GM15510 (cell line): ENCODE measurements around the gene THSD7A.

ENCODE experiments used
- POLR2A ChIP-seq: IDR thresholded peaks from 3 replicates; pipeline ENCODE4 v1.6.1; 2011; ENCODE audit warnings: borderline replicate concordance; ENCODE audit not compliant: insufficient read length; ENCODE audit errors: extremely low read depth

Gene THSD7A

GRCh38 chr7:11831156-11831735, 752 bp downstream of the THSD7A start:
- TF ChIP-seq POLR2A = no peak

- no peak for TF ChIP-seq POLR2A
Measured at GRCh38 chr7:11830582-11831155, 1.3 kb downstream of the THSD7A start.

DNA sequence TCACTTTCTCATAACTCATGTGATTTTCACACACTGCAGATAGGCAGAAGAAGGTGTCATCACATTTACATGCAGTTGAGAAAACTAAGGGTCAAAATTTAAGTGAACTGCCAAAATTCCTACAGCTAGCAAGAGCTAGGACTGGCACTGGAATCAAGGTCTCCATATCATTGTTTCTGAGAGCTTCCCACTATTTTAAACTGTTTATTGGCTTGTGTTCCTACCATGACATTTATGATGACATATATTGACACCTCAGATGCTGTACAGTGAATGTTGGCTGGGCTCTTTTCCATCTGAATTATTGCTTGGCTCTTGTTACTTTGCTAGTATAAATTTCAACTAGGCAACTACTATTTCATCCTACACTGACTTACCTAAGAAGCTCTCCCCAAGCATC, 2.0 kb downstream of the THSD7A start:
- no peak for TF ChIP-seq POLR2A

DNA sequence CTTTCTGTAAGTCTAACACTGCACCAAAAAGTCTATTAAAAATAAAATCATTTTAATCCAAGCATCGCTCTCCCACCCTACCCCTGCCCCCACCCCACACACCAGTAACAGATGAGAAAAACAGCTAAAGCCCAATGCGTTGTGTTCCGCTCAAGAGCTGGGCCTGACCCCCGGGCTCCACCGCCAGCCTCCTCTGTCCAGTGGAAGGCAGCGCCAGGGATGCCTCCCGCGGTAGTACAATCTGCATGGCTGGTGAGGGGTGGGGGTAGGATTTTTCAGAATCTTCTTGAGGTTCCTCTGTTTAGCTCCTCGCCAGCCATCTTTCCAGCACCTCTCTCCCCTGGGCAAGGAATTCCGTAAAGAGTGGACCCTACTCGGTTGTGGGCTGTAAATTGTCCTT, 12.1 kb downstream of the THSD7A start:
- TF ChIP-seq POLR2A = no peak

GRCh38 chr7:11819271-11819670, 12.7 kb downstream of the THSD7A start:
- no peak for TF ChIP-seq POLR2A

DNA sequence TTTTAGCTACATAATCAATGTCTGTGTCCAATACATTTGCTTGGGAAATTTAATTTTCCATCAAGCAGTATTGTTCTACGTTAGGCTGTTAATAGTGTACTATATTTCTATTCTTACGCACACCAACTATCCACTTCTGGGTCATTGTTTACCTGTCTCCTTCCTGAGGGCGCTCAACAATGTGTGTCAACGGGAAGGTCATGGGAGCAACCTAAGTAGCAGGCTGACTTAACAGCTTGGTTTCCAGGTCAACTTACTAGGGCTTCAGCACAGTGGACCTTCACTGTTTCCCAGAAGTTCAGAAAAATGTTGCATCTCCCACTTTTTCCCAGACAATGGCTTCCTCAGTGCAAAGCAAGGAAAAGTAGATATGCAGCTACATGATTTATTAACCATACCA, 13.7 kb downstream of the THSD7A start:
- TF ChIP-seq POLR2A = no peak

GRCh38 chr7:11817111-11817740, 14.8 kb downstream of the THSD7A start:
- TF ChIP-seq POLR2A = no peak

DNA sequence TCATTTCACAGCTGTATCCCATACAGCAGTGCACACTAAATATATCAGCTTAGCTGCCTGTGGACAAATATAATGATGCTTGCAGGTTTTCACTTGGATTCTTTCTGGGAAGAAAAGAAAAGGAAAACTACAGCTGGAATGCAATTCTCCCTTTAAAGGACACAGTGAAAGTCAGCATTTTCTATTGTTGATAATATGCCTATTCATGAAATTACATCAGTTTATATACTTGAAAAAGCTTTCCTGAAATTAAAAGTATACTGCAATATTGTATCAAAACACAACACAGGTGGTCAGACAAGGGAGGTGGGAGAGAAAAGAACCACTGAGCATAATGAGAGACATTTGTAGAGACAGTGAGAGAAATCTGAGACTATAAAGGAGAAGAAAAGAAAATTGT, 20.3 kb downstream of the THSD7A start:
- no peak for TF ChIP-seq POLR2A

GRCh38 chr7:11810043-11810625, 21.9 kb downstream of the THSD7A start:
- no peak for TF ChIP-seq POLR2A

- no peak for TF ChIP-seq POLR2A
Measured at GRCh38 chr7:11807000-11807399, 25.0 kb downstream of the THSD7A start.

- no peak for TF ChIP-seq POLR2A
Measured at GRCh38 chr7:11804621-11805020, 27.4 kb downstream of the THSD7A start.

DNA sequence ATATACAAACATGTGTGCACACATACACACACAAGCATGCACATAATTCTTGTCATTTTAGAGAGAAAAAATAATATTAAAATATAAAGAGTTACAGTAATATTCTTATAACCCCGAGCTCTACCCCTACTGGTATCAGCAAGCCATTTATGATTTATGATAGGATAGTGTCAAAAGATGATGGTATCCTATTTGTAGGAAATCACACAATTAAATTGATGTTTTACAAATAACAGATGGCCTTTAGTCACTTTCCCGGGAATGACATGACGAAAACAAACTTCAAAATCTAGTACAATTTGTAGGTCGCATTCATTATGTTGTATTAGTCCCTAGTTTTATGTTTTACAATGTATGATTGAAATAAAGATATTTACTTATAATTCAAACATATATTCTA, 36.8 kb downstream of the THSD7A start:
- no peak for TF ChIP-seq POLR2A

DNA sequence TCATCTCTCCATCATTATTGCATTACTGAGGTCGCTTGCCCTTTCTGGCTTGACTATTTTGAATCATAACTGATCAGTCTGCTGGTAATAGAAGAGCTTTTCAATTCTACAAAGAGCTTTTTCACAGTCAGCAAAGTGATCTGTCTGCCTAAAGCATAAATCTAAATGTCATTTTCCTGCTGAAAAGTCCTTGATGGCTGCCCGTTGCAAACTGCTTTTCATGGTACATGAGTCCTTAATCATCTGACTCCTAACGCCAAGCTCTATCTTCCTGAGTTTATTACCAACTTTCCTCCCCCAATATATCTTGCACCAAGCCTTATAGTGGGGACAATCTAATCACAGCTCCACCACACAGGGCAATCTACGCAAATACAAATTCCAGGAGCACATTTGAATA, 39.8 kb downstream of the THSD7A start:
- TF ChIP-seq POLR2A = no peak

- no peak for TF ChIP-seq POLR2A
Measured at GRCh38 chr7:11788568-11788967, 43.4 kb downstream of the THSD7A start.

DNA sequence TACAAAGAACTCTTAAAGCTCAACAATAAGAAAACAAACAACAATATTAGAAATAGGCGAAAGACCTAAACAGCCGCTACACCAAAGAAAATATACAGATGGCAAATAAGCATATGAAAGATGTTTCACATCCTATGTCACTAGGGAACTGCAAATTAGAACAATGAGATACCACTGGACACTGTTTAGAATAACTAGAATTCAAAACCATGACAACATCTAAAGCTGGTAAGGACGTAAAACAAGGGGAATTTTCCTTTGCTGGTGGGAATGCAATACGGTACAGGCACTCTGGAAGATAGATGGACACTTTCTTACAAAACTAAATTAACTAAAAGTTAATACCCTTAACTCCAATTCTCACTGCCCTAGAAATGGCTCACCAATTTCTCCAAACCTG, 44.5 kb downstream of the THSD7A start:
- no peak for TF ChIP-seq POLR2A

- TF ChIP-seq POLR2A = no peak
Measured at GRCh38 chr7:11786186-11786585, 45.8 kb downstream of the THSD7A start.
